Endothelial cell of umbilical vein (primary cell): ENCODE measurements around the gene GAA. TPM values are rescaled to one million over a fixed set of nuclear protein-coding genes. Genes with fewer than 3 reads are reported as not detected.

Experiments
- BruUV-seq: library from RNA; stranded (reverse); fragments of 400-500 nt; replicated peaks from 2 replicates; lab custom pipeline; 2021; lab: Mats Ljungman, UMichigan
- CTCF ChIA-PET: fragments of 300-600, 350-600 bp; sonication (Branson Sonifier 250); formaldehyde crosslinking; loops from one replicate; lab custom pipeline; 2021; ENCODE audit warnings: antibody characterized with exemption, inconsistent platforms; lab: Charles Lee
- POLR2A ChIA-PET: fragments of 300-600, 350-600 bp; sonication (Branson Sonifier 250); formaldehyde crosslinking; loops from one replicate; lab custom pipeline; 2021; ENCODE audit warnings: antibody characterized with exemption, inconsistent platforms; lab: Charles Lee
- DNase-seq: peaks from one replicate; pipeline ENCODE4 v3.0.0-alpha.2; 2011; ENCODE audit warnings: low read depth, low spot score
- FAIRE-seq: peaks from 2 replicates; lab custom pipeline; 2011; peaks lifted over from hg19 to GRCh38; lab: Jason Lieb, UNC
- H2AFZ ChIP-seq: 2 replicates; pipeline ENCODE4 v1.6.0; 2012; ENCODE audit warnings: low read depth, low read length, control low read depth, inconsistent platforms
- H3K27ac ChIP-seq: 2 replicates; pipeline ENCODE4 v1.5.1; 2011; ENCODE audit warnings: low read depth, mild to moderate bottlenecking, control low read depth, low read length, moderate library complexity; ENCODE audit not compliant: insufficient read depth
- H3K27me3 ChIP-seq, 2 experiments: 2 replicates each; pipeline versions ENCODE4 v1.6.0 to v1.6.1; 2011; ENCODE audit warnings: low read length in 2 of 2, mixed read lengths in 1 of 2; ENCODE audit not compliant: control insufficient read depth in 2 of 2, insufficient read depth in 2 of 2
- H3K36me3 ChIP-seq, 2 experiments: 2 replicates in 1 of 2; 3 replicates in 1 of 2; pipeline ENCODE4 v1.5.1; 2011; ENCODE audit warnings: low read length in 2 of 2, mild to moderate bottlenecking in 1 of 2, moderate library complexity in 1 of 2; ENCODE audit not compliant: control insufficient read depth in 2 of 2, insufficient read depth in 2 of 2; ENCODE audit errors: extremely low read depth in 1 of 2
- H3K4me1 ChIP-seq: 3 replicates; pipeline ENCODE4 v1.5.1; 2011; ENCODE audit warnings: mild to moderate bottlenecking, low read length; ENCODE audit not compliant: control insufficient read depth, insufficient read depth; ENCODE audit errors: extremely low read depth
- H3K4me2 ChIP-seq: 2 replicates; pipeline ENCODE4 v1.6.1; 2011; ENCODE audit warnings: low read length, control low read depth, mixed read lengths; ENCODE audit not compliant: insufficient read depth
- H3K4me3 ChIP-seq, 3 experiments: fragments of 200-600 bp in 1 of 3; sonication (generic), shearing (Covaris generic) in 1 of 3; replicated peaks in 1 of 3; 2 replicates each; pipeline ENCODE4 v1.5.1; 2011 to 2016; ENCODE audit warnings: control low read depth in 3 of 3, low read length in 3 of 3, mild to moderate bottlenecking in 2 of 3, inconsistent platforms in 1 of 3, low read depth in 1 of 3, moderate library complexity in 1 of 3; ENCODE audit not compliant: insufficient read depth in 1 of 3
- H3K79me2 ChIP-seq: 2 replicates; pipeline ENCODE4 v1.6.0; 2012; ENCODE audit warnings: low read length, inconsistent platforms; ENCODE audit not compliant: control insufficient read depth, insufficient read depth
- H3K9ac ChIP-seq: replicated peaks from 2 replicates; pipeline ENCODE3; 2011; ENCODE audit warnings: low read length, control low read depth; ENCODE audit not compliant: insufficient read depth; ENCODE audit errors: extremely low read depth
- H3K9me1 ChIP-seq: replicated peaks from 3 replicates; pipeline ENCODE4 v1.6.0; 2011; ENCODE audit warnings: mild to moderate bottlenecking, low read length; ENCODE audit not compliant: control insufficient read depth, insufficient read depth; ENCODE audit errors: extremely low read depth
- H3K9me3 ChIP-seq: replicated peaks from 2 replicates; pipeline ENCODE4 v1.5.1; 2012; ENCODE audit warnings: low read length, inconsistent platforms; ENCODE audit not compliant: control insufficient read depth, insufficient read depth
- H4K20me1 ChIP-seq: replicated peaks from 2 replicates; pipeline ENCODE3; 2011; ENCODE audit warnings: mild to moderate bottlenecking, low read length; ENCODE audit not compliant: control insufficient read depth, insufficient read depth; ENCODE audit errors: extremely low read depth
- EZH2 ChIP-seq: IDR thresholded peaks from 2 replicates; pipeline ENCODE4 v1.6.1; 2012; ENCODE audit warnings: borderline replicate concordance, low read depth, mild to moderate bottlenecking, moderate library complexity, low read length, inconsistent platforms; ENCODE audit not compliant: severe bottlenecking
- FOS ChIP-seq: IDR thresholded peaks from 2 replicates; pipeline ENCODE4 v1.6.1; 2011; ENCODE audit warnings: mild to moderate bottlenecking, low read length, moderate library complexity, borderline replicate concordance; ENCODE audit not compliant: insufficient read depth
- GATA2 ChIP-seq: IDR thresholded peaks from 2 replicates; pipeline ENCODE4 v1.7.0; 2011; ENCODE audit warnings: low read depth, mild to moderate bottlenecking, moderate library complexity, mixed read lengths, low read length; ENCODE audit not compliant: insufficient read length, insufficient read depth
- JUN ChIP-seq: IDR thresholded peaks from 2 replicates; pipeline ENCODE4 v1.6.1; 2011; ENCODE audit warnings: borderline replicate concordance, low read depth; ENCODE audit not compliant: insufficient read length, insufficient read depth
- MAX ChIP-seq: IDR thresholded peaks from 2 replicates; pipeline ENCODE4 v1.6.1; 2011; ENCODE audit not compliant: insufficient read depth, insufficient read length
- MYC ChIP-seq: IDR thresholded peaks from one replicate; pipeline ENCODE4 v1.6.1; 2011; ENCODE audit warnings: mild to moderate bottlenecking, low read depth, low read length
- POLR2A ChIP-seq: IDR thresholded peaks from 2 replicates; pipeline ENCODE4 v1.6.1; 2012; ENCODE audit warnings: low read depth, mild to moderate bottlenecking, control low read depth, low read length
- POLR2AphosphoS5 ChIP-seq: IDR thresholded peaks from 2 replicates; pipeline ENCODE4 v1.6.1; 2012; ENCODE audit warnings: low read depth, mild to moderate bottlenecking, control low read depth, low read length, moderate library complexity; ENCODE audit not compliant: insufficient read depth
- dilution Hi-C: fragments of 300-500 bp; cut with MboI; formaldehyde crosslinking; loops from one replicate; pipeline ENCODE4 v1.15.0; 2019; ENCODE audit warnings: low sequenced_read_pairs; ENCODE audit not compliant: extremely low pct_ligation_motif_present
- intact Hi-C: fragments of 100-400 bp; cut with micrococcal nuclease; formaldehyde crosslinking; loops from one replicate; pipeline ENCODE4 v1.10.0; 2022
- polyA plus RNA-seq, 4 experiments: library from polyadenylated mRNA; depleted of rRNA in 3 of 4; stranded (reverse) in 3 of 4; unstranded in 1 of 4; fragments of >200 nt; gene quantifications; 2 replicates each; pipeline versions ENCODE4 v1.2.1 to v1.2.3, GENCODE V29; 2011 to 2012; ENCODE audit warnings: missing spikeins in 1 of 4
- total RNA-seq: library from RNA; stranded (reverse); gene quantifications from 2 replicates; pipeline ENCODE4 v1.2.3, GENCODE V29; 2021
- TF ChIP-seq, protein P1 (sequence below), 2 donors: IDR thresholded peaks; 1 replicate in 1 of 2; 2 replicates in 1 of 2; pipeline ENCODE4 v1.5.1; 2011; ENCODE audit warnings: low read length in 2 of 2, mild to moderate bottlenecking in 2 of 2, moderate library complexity in 2 of 2, control low read depth in 1 of 2, inconsistent platforms in 1 of 2, low read depth in 1 of 2; ENCODE audit not compliant: insufficient read depth in 1 of 2; ENCODE audit errors: extremely low read depth in 1 of 2

Gene GAA
- total and polyA plus RNA-seq, 2 donors (not counting 3 experiments of a cell fraction or from before 2014, with no cell fraction given), result 26.3 to 49.7 TPM

DNA sequence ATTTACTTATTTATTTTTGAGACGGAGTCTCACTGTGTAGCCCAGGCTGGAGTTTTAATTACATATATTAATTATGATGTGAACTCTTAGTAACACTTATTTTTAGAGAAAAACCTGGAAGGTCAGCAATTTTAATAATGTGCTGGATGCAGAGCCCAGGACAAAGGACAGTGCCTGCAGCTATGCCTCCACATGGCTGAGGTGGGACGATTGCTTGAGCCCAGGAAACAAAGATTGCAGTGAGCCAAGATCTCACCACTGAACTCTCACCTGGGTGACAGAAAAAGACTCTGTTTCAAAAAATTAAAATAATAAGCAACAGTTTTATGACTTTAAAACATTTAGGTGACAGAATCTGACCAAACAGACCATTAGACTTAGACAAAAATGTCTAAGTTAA lies 57.5 kb downstream of the GAA start:
- Histone ChIP-seq H3K4me2 (no peak overlapping the region), H3K4me3 (no peak overlapping the region), H3K9me1 (no peaks in the 10 kb centered on the region), H3K9ac (no peak overlapping the region), H4K20me1 (no peaks in the 10 kb centered on the region), H3K9me3 (no peaks in the 10 kb centered on the region), H3K4me1 (no peaks in the 10 kb centered on the region), H3K79me2 (no peaks in the 10 kb centered on the region), H2AFZ (no peak overlapping the region), H3K27ac (no peak overlapping the region), H3K27me3 (peaks cover 8% of the 10 kb centered on the region in 2 experiments), H3K36me3 (no peaks in the 10 kb centered on the region)
- TF ChIP-seq, protein P1, sequence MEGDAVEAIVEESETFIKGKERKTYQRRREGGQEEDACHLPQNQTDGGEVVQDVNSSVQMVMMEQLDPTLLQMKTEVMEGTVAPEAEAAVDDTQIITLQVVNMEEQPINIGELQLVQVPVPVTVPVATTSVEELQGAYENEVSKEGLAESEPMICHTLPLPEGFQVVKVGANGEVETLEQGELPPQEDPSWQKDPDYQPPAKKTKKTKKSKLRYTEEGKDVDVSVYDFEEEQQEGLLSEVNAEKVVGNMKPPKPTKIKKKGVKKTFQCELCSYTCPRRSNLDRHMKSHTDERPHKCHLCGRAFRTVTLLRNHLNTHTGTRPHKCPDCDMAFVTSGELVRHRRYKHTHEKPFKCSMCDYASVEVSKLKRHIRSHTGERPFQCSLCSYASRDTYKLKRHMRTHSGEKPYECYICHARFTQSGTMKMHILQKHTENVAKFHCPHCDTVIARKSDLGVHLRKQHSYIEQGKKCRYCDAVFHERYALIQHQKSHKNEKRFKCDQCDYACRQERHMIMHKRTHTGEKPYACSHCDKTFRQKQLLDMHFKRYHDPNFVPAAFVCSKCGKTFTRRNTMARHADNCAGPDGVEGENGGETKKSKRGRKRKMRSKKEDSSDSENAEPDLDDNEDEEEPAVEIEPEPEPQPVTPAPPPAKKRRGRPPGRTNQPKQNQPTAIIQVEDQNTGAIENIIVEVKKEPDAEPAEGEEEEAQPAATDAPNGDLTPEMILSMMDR (IDR thresholded peaks at IDR 0.05; ENCODE audit: extremely low read depth in 1 of 2, insufficient read depth in 1 of 2, low read depth in 1 of 2, low read length in 2 of 2), result no peak
- TF ChIP-seq GATA2 (no peak), EZH2 (no peak), MAX (no peak), POLR2A (no peak), FOS (no peak), POLR2AphosphoS5 (no peak), JUN (no peak), MYC (no peak)
- ChIA-PET POLR2A (no interaction called here), CTCF (no interaction called here)
- no TSS peak for BruUV-seq
- intact Hi-C loops (no loop called here), dilution Hi-C loops (no loop called here)
- DNase-seq, result no peak
- FAIRE-seq, result no peak
